K562 (cell line): Measurements from ENCODE around the gene USP19.

Experiments used
- CTCF ChIP-seq, 3 experiments: IDR thresholded peaks in 2 of 3; conservative IDR thresholded peaks in 1 of 3; 2 replicates each; pipeline ENCODE4 v1.5.1; 2011 to 2012; ENCODE audit warnings: low read length in 3 of 3, mild to moderate bottlenecking in 3 of 3, control low read depth in 2 of 3, improper control_type of control experiment in 1 of 3, inconsistent platforms in 1 of 3, low read depth in 1 of 3, mixed read lengths in 1 of 3, moderate library complexity in 1 of 3; ENCODE audit not compliant: insufficient read depth in 2 of 3
- SOX6 ChIP-seq: fragments of 450-650 bp; IDR thresholded peaks from 2 replicates; pipeline ENCODE4 v1.6.1; 2014; ENCODE audit warnings: mild to moderate bottlenecking
- ZNF324 ChIP-seq: fragments of 250-450 bp; sonication (Bioruptor Pico); IDR thresholded peaks from 2 replicates; pipeline ENCODE4 v1.4.0; 2020; ENCODE audit warnings: mild to moderate bottlenecking

- TF ChIP-seq CTCF (IDR thresholded peaks at IDR 0.05 in 2 of 3, conservative IDR thresholded peaks at IDR 0.05 in 1 of 3; ENCODE audit: insufficient read depth in 2 of 3, low read depth in 1 of 3, low read length in 3 of 3) (no peak), ZNF324 (CRISPR knock-in tag) (no peak), SOX6 (no peak)
These were observed 27.4 kb downstream of the USP19 start for GRCh38 chr3:49092938-49093852.
